ENCODE measurements around the gene LILRB4. TPM values are rescaled to one million over a fixed set of nuclear protein-coding genes. Genes with fewer than 3 reads are reported as not detected.
"Not testable (repeated sequence)": the region's sequence is repeated elsewhere in the genome, so short reads cannot be mapped to it uniquely, and the experiment has no call there.

LILRB4 gene
- total and polyA plus RNA-seq, 4 experiments from 2014 or later, result 3.2 to 3.5 TPM; not detected in 2

- Histone ChIP-seq H3K36me3 (ENCODE audit: insufficient read depth, low read length) (no peaks in the 10 kb centered on the region), H3K4me3 (ENCODE audit: low read length in 2 of 2) (no peak overlapping the region), H3K27me3 (ENCODE audit: insufficient read depth, low read length) (no peaks in the 10 kb centered on the region), H3K27ac (ENCODE audit: low read depth, low read length) (no peak overlapping the region), H3K9me3 (ENCODE audit: control insufficient read depth in 1 of 2, low read length in 2 of 2) (no peaks in the 10 kb centered on the region), H3K4me1 (ENCODE audit: insufficient read depth, low read length) (no peaks in the 10 kb centered on the region)
- POLR2A ChIA-PET (ENCODE audit: partially characterized antibody), result no interaction called here
- Mint-ChIP-seq H3K27me3 (peaks cover 7% of the 10 kb centered on the region in 2 donors), H3K27ac (no peak overlapping the region), H3K4me3 (no peak overlapping the region), H3K36me3 (no peaks in the 10 kb centered on the region), H3K4me1 (no peaks in the 10 kb centered on the region), H3K9me3 (no peaks in the 10 kb centered on the region)
- intact Hi-C loops (cut with micrococcal nuclease), result no loop called here
- CTCF ChIA-PET (ENCODE audit: partially characterized antibody), result interaction anchor here (7.5 kb wide), 1 partner anchor 198 kb away, joined by 85 read pairs; no protein-coding TSS in a partner anchor
- DNase-seq, result no peak
Measured at GRCh38 chr19:54677217-54677616, 14.4 kb downstream of the LILRB4 start.

DNA sequence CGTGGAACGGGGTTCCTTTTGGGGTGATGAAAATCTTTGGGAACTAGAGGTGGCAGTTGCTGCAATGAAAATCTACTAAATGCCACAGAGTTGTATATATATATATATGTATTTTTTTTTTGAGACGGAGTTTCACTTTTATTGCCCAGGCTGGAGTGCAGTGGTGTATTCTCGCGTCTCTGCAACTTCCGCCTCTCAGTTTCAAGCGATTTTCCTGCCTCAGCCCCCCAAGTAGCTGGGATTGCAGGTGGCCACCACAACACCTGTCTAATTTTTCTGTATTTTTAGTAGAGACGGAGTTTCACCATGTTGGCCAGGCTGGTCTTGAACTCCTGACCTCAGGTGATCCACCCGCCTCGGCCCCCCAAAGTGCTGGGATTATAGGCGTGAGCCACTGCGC is 18.8 kb downstream of the LILRB4 start:
- CTCF ChIA-PET (ENCODE audit: partially characterized antibody), result interaction anchor here (5.0 kb wide), 1 partner anchor 8 kb away, joined by 31 read pairs; no protein-coding TSS in a partner anchor
- intact Hi-C loops (cut with micrococcal nuclease); H3K36me3 ChIP-seq (ENCODE audit: insufficient read depth, low read length); DNase-seq; H3K4me3 ChIP-seq (ENCODE audit: low read length in 2 of 2); H3K4me1 Mint-ChIP-seq; H3K9me3 Mint-ChIP-seq; H3K9me3 ChIP-seq (ENCODE audit: control insufficient read depth in 1 of 2, low read length in 2 of 2); H3K4me1 ChIP-seq (ENCODE audit: insufficient read depth, low read length); H3K27me3 ChIP-seq (ENCODE audit: insufficient read depth, low read length); H3K4me3 Mint-ChIP-seq; H3K36me3 Mint-ChIP-seq; H3K27ac ChIP-seq (ENCODE audit: low read depth, low read length); H3K27ac Mint-ChIP-seq; POLR2A ChIA-PET (ENCODE audit: partially characterized antibody): not testable (repeated sequence)
- peaks cover 5 to 13% of the 10 kb centered on the region in 2 donors for H3K27me3 Mint-ChIP-seq

GRCh38 chr19:54682306-54682856 is 19.6 kb downstream of the LILRB4 start:
- Mint-ChIP-seq H3K9me3 (peaks cover 0 to 5% (median 0%) of the 10 kb centered on the region in 8 donors), H3K27ac (no peak overlapping the region), H3K36me3 (no peaks in the 10 kb centered on the region), H3K27me3 (peaks cover 6 to 13% of the 10 kb centered on the region in 2 donors), H3K4me1 (no peaks in the 10 kb centered on the region), H3K4me3 (no peak overlapping the region)
- no peaks in the 10 kb centered on the region for H3K4me1 ChIP-seq (ENCODE audit: insufficient read depth, low read length)
- H3K27ac ChIP-seq (ENCODE audit: low read depth, low read length), result no peak overlapping the region
- H3K4me3 ChIP-seq (ENCODE audit: low read length in 2 of 2), result no peak overlapping the region
- ChIA-PET CTCF (ENCODE audit: partially characterized antibody) (interaction anchor here (1.7 to 5.0 kb wide), 2 partner anchors 9 to 11 kb away, joined by 3 to 31 read pairs; no protein-coding TSS in a partner anchor), POLR2A (ENCODE audit: partially characterized antibody) (no interaction called here)
- intact Hi-C loops (cut with micrococcal nuclease), result no loop called here
- no peaks in the 10 kb centered on the region for H3K9me3 ChIP-seq (ENCODE audit: control insufficient read depth in 1 of 2, low read length in 2 of 2)
- no peaks in the 10 kb centered on the region for H3K27me3 ChIP-seq (ENCODE audit: insufficient read depth, low read length)
- DNase-seq, result no peak
- H3K36me3 ChIP-seq (ENCODE audit: insufficient read depth, low read length), result no peaks in the 10 kb centered on the region

DNA sequence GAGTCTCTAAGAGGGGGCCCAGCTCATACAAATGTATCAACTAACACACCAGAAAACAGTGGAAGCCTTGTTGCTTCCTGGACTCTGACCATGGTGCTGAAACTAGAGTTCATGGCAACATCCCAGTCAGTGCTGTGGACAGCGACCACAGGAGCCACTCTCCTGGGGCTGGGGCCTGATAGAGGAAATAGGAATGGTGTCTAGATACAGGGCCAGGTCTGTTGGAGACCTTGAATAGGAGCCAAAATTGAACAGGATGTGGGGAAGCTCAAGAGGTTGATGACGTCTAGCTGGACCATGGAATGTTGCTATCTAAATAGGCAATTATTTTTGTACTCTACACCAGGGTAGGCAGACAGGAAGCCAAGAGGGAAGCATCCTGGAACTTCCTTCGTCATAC is 21.7 kb downstream of the LILRB4 start:
- ChIA-PET CTCF (ENCODE audit: partially characterized antibody) (interaction anchor here (5.0 kb wide), 1 partner anchor 11 kb away, joined by 31 read pairs; no protein-coding TSS in a partner anchor), POLR2A (ENCODE audit: partially characterized antibody) (no interaction called here)
- no peak for DNase-seq
- Mint-ChIP-seq H3K36me3 (no peaks in the 10 kb centered on the region), H3K4me1 (no peaks in the 10 kb centered on the region), H3K27me3 (peaks cover 6 to 16% of the 10 kb centered on the region in 2 donors), H3K4me3 (no peak overlapping the region), H3K9me3 (peaks cover 0 to 5% (median 0%) of the 10 kb centered on the region in 8 donors), H3K27ac (no peak overlapping the region)
- intact Hi-C loops (cut with micrococcal nuclease), result no loop called here
- Histone ChIP-seq H3K4me1 (ENCODE audit: insufficient read depth, low read length) (no peaks in the 10 kb centered on the region), H3K27ac (ENCODE audit: low read depth, low read length) (no peak overlapping the region), H3K4me3 (ENCODE audit: low read length in 2 of 2) (no peak overlapping the region), H3K9me3 (ENCODE audit: control insufficient read depth in 1 of 2, low read length in 2 of 2) (no peaks in the 10 kb centered on the region), H3K36me3 (ENCODE audit: insufficient read depth, low read length) (no peaks in the 10 kb centered on the region), H3K27me3 (ENCODE audit: insufficient read depth, low read length) (peaks cover 4% of the 10 kb centered on the region)

- H3K27ac ChIP-seq (ENCODE audit: low read depth, low read length), result no peak overlapping the region
- peaks cover 4% of the 10 kb centered on the region for H3K27me3 ChIP-seq (ENCODE audit: insufficient read depth, low read length)
- H3K4me1 Mint-ChIP-seq, result no peaks in the 10 kb centered on the region
- peaks cover 0 to 13% (median 5%) of the 10 kb centered on the region in 8 donors for H3K9me3 Mint-ChIP-seq
- no peaks in the 10 kb centered on the region for H3K36me3 ChIP-seq (ENCODE audit: insufficient read depth, low read length)
- H3K4me1 ChIP-seq (ENCODE audit: insufficient read depth, low read length), result no peaks in the 10 kb centered on the region
- DNase-seq, result no peak
- H3K9me3 ChIP-seq (ENCODE audit: control insufficient read depth in 1 of 2, low read length in 2 of 2), result no peaks in the 10 kb centered on the region
- ChIA-PET POLR2A (ENCODE audit: partially characterized antibody) (no interaction called here), CTCF (ENCODE audit: partially characterized antibody) (no interaction called here)
- H3K36me3 Mint-ChIP-seq, result no peaks in the 10 kb centered on the region
- H3K4me3 Mint-ChIP-seq, result no peak overlapping the region
- no peak overlapping the region for H3K27ac Mint-ChIP-seq
- H3K4me3 ChIP-seq (ENCODE audit: low read length in 2 of 2), result no peak overlapping the region
- intact Hi-C loops (cut with micrococcal nuclease), result no loop called here
- H3K27me3 Mint-ChIP-seq, result peaks cover 15 to 27% of the 10 kb centered on the region in 2 donors
Measured at GRCh38 chr19:54691582-54692297, 29.0 kb downstream of the LILRB4 start.

DNA sequence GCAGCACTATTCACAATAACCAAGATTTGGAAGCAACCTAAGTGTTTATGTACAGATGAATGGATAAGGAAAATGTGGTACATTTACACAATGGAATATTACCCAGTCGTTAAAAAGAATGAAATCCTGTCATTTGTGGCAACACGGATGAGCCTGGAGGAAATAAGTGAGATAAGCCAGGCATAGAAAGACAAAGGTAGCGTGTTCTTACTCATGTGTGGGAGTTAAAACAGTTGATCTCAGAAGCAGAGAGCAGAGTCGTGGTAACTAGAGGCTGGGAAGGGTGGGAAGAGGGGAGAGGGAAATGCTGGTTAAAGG is 29.5 kb downstream of the LILRB4 start:
- peaks cover 0 to 13% (median 5%) of the 10 kb centered on the region in 8 donors for H3K9me3 Mint-ChIP-seq
- H3K4me1 Mint-ChIP-seq, result no peaks in the 10 kb centered on the region
- H3K36me3 ChIP-seq (ENCODE audit: insufficient read depth, low read length), result no peaks in the 10 kb centered on the region
- no peaks in the 10 kb centered on the region for H3K4me1 ChIP-seq (ENCODE audit: insufficient read depth, low read length)
- DNase-seq, result no peak
- no peaks in the 10 kb centered on the region for H3K9me3 ChIP-seq (ENCODE audit: control insufficient read depth in 1 of 2, low read length in 2 of 2)
- peaks cover 15 to 27% of the 10 kb centered on the region in 2 donors for H3K27me3 Mint-ChIP-seq
- ChIA-PET POLR2A (ENCODE audit: partially characterized antibody) (no interaction called here), CTCF (ENCODE audit: partially characterized antibody) (no interaction called here)
- H3K36me3 Mint-ChIP-seq, result no peaks in the 10 kb centered on the region
- H3K27me3 ChIP-seq (ENCODE audit: insufficient read depth, low read length), result peaks cover 4% of the 10 kb centered on the region
- intact Hi-C loops (cut with micrococcal nuclease), result no loop called here
- H3K27ac Mint-ChIP-seq, result peak overlapping the region in 1 of 7 donors; percentile 23
- no peak overlapping the region for H3K27ac ChIP-seq (ENCODE audit: low read depth, low read length)
- no peak overlapping the region for H3K4me3 ChIP-seq (ENCODE audit: low read length in 2 of 2)
- H3K4me3 Mint-ChIP-seq, result no peak overlapping the region

DNA sequence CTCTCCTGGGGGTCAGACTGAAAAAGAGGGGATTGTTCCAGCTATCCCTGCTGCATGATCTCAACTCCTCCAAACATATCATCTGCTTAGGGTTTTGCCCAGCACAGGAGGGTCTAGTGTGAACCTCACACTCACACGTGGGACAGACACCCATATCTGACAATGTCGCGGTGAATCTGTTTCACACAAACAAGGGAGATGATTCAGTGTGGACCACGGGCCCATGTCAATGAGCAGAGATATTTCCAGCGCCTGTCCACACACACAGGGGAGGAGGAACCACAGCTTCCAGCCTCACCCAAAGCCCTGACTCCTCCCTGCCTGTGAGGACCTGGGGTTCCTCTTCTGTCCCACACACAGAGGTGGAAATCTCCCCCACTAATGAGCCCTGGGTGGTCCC is 31.9 kb downstream of the LILRB4 start:
- Histone ChIP-seq H3K9me3 (ENCODE audit: control insufficient read depth in 1 of 2, low read length in 2 of 2) (no peaks in the 10 kb centered on the region), H3K27ac (ENCODE audit: low read depth, low read length) (no peak overlapping the region), H3K36me3 (ENCODE audit: insufficient read depth, low read length) (no peaks in the 10 kb centered on the region), H3K4me3 (ENCODE audit: low read length in 2 of 2) (no peak overlapping the region), H3K4me1 (ENCODE audit: insufficient read depth, low read length) (no peaks in the 10 kb centered on the region), H3K27me3 (ENCODE audit: insufficient read depth, low read length) (no peaks in the 10 kb centered on the region)
- no peaks in the 10 kb centered on the region for H3K4me1 Mint-ChIP-seq
- H3K9me3 Mint-ChIP-seq, result peaks cover 0 to 13% (median 5%) of the 10 kb centered on the region in 8 donors
- H3K27me3 Mint-ChIP-seq, result peaks cover 20 to 37% of the 10 kb centered on the region in 2 donors
- no peak overlapping the region for H3K27ac Mint-ChIP-seq
- CTCF ChIA-PET (ENCODE audit: partially characterized antibody), result no interaction called here
- POLR2A ChIA-PET (ENCODE audit: partially characterized antibody), result no interaction called here
- no peaks in the 10 kb centered on the region for H3K36me3 Mint-ChIP-seq
- intact Hi-C loops (cut with micrococcal nuclease), result no loop called here
- DNase-seq, result no peak
- no peak overlapping the region for H3K4me3 Mint-ChIP-seq
